Liver (tissue), 9 donors: ENCODE data around the gene GPHA2. TPM values are rescaled to one million over a fixed set of nuclear protein-coding genes. Genes with fewer than 3 reads are reported as not detected.

ENCODE experiments used
- DNase-seq: peaks from one replicate; pipeline ENCODE4 v3.0.0-alpha.2; 2017; ENCODE audit warnings: low spot score
- H3K27ac ChIP-seq, 2 donors: one replicate each; pipeline ENCODE4 v1.7.0; 2013; ENCODE audit warnings: inconsistent platforms in 2 of 2, low read length in 2 of 2, control low read depth in 1 of 2, low read depth in 1 of 2, mild to moderate bottlenecking in 1 of 2
- H3K27me3 ChIP-seq, 4 donors: one replicate each; pipeline versions ENCODE4 v1.6.1 to v1.7.0; 2013; ENCODE audit warnings: low read length in 3 of 4, inconsistent platforms in 1 of 4, mild to moderate bottlenecking in 1 of 4, moderate library complexity in 1 of 4; ENCODE audit not compliant: control insufficient read depth in 4 of 4, insufficient read depth in 4 of 4
- H3K36me3 ChIP-seq, 4 donors: one replicate each; pipeline versions ENCODE4 v1.6.1 to v1.7.0; 2013; ENCODE audit warnings: low read length in 3 of 4, mild to moderate bottlenecking in 3 of 4, low read depth in 1 of 4, moderate library complexity in 1 of 4; ENCODE audit not compliant: control insufficient read depth in 4 of 4, insufficient read depth in 3 of 4
- H3K4me1 ChIP-seq, 4 donors: one replicate each; pipeline versions ENCODE4 v1.6.1 to v1.7.0; 2013; ENCODE audit warnings: low read length in 3 of 4, mild to moderate bottlenecking in 3 of 4, moderate library complexity in 1 of 4; ENCODE audit not compliant: control insufficient read depth in 4 of 4, insufficient read depth in 4 of 4
- H3K4me3 ChIP-seq, 3 donors: one replicate each; pipeline versions ENCODE4 v1.6.1 to v1.7.0; 2013; ENCODE audit warnings: low read length in 3 of 3, control low read depth in 1 of 3, low read depth in 1 of 3, mild to moderate bottlenecking in 1 of 3
- H3K9ac ChIP-seq, 2 donors: one replicate each; pipeline ENCODE4 v1.7.0; 2013; ENCODE audit warnings: low read length in 2 of 2, mild to moderate bottlenecking in 2 of 2, moderate library complexity in 2 of 2, control low read depth in 1 of 2, low read depth in 1 of 2
- H3K9me3 ChIP-seq, 4 donors: one replicate each; pipeline versions ENCODE4 v1.6.1 to v1.7.0; 2013; ENCODE audit warnings: low read length in 3 of 4; ENCODE audit not compliant: control insufficient read depth in 4 of 4
- EGR1 ChIP-seq, 2 donors: IDR thresholded peaks; 2 replicates each; pipeline ENCODE4 v1.6.1; 2016 to 2018; ENCODE audit warnings: antibody characterized with exemption in 2 of 2, low read depth in 2 of 2
- FOXA1 ChIP-seq: IDR thresholded peaks from 2 replicates; pipeline ENCODE4 v1.6.1; 2016; ENCODE audit warnings: antibody characterized with exemption
- FOXA2 ChIP-seq: IDR thresholded peaks from 2 replicates; pipeline ENCODE4 v1.6.1; 2016; ENCODE audit warnings: antibody characterized with exemption
- GABPA ChIP-seq, 2 donors: IDR thresholded peaks in 1 of 2; conservative IDR thresholded peaks in 1 of 2; 2 replicates each; pipeline ENCODE4 v1.6.1; 2016; ENCODE audit warnings: antibody characterized with exemption in 2 of 2, mild to moderate bottlenecking in 1 of 2, moderate library complexity in 1 of 2
- HNF4A ChIP-seq, 2 donors: conservative IDR thresholded peaks; 2 replicates each; pipeline ENCODE4 v1.6.1; 2016; ENCODE audit warnings: antibody characterized with exemption in 2 of 2, mild to moderate bottlenecking in 2 of 2
- HNF4G ChIP-seq: IDR thresholded peaks from 2 replicates; pipeline ENCODE4 v1.6.1; 2016; ENCODE audit warnings: antibody characterized with exemption
- JUND ChIP-seq, 2 donors: IDR thresholded peaks; 2 replicates each; pipeline ENCODE4 v1.6.1; 2016; ENCODE audit warnings: antibody characterized with exemption in 2 of 2
- MAX ChIP-seq: IDR thresholded peaks from 2 replicates; pipeline ENCODE4 v1.6.1; 2016; ENCODE audit warnings: antibody characterized with exemption
- NR2F2 ChIP-seq: IDR thresholded peaks from 2 replicates; pipeline ENCODE4 v1.6.1; 2016; ENCODE audit warnings: antibody characterized with exemption
- RAD21 ChIP-seq, 2 donors: IDR thresholded peaks; 2 replicates each; pipeline ENCODE4 v1.6.1; 2016; ENCODE audit warnings: antibody characterized with exemption in 2 of 2, mild to moderate bottlenecking in 2 of 2
- RXRA ChIP-seq, 2 donors: IDR thresholded peaks; 2 replicates each; pipeline ENCODE4 v1.6.1; 2017 to 2018; ENCODE audit warnings: antibody characterized with exemption in 2 of 2, mild to moderate bottlenecking in 1 of 2
- SP1 ChIP-seq: IDR thresholded peaks from 2 replicates; pipeline ENCODE4 v1.6.1; 2018; ENCODE audit warnings: antibody characterized with exemption, mild to moderate bottlenecking
- TAF1 ChIP-seq: conservative IDR thresholded peaks from 2 replicates; pipeline ENCODE4 v1.6.1; 2016; ENCODE audit warnings: antibody characterized with exemption, mild to moderate bottlenecking
- YY1 ChIP-seq: IDR thresholded peaks from 2 replicates; pipeline ENCODE4 v1.6.1; 2016; ENCODE audit warnings: antibody characterized with exemption, mild to moderate bottlenecking
- WGBS: extraction: QIAGEN DNeasy Blood & Tissue Kit; methylation state at CpG from one replicate; pipeline ENCODE4 v1.1.7; 2013; 5-methylcytosine and 5-hydroxymethylcytosine counted together
- polyA plus RNA-seq, 2 donors: library from polyadenylated mRNA; stranded (reverse) in 1 of 2; unstranded in 1 of 2; fragments of 200-250 nt in 1 of 2; fragments of >200 nt in 1 of 2; fragmentation: Nextera tagmentation in 1 of 2; extraction: Ambion mirVana in 1 of 2; gene quantifications; one replicate each; pipeline versions ENCODE4 v1.2.1 to v1.2.3, GENCODE V29; 2013 to 2015
- total RNA-seq, 2 donors: library from RNA; depleted of rRNA; stranded (reverse); fragments of >200 nt; gene quantifications; one replicate each; pipeline ENCODE4 v1.2.3, GENCODE V29; 2014
- TF ChIP-seq, protein P1 (sequence below): fragments of 150-350 bp; IDR thresholded peaks from 2 replicates; pipeline ENCODE4 v1.5.1; 2017; ENCODE audit warnings: improper control_type of control experiment, low read depth, low read length; ENCODE audit not compliant: missing input control
- TF ChIP-seq, protein P2 (sequence below): IDR thresholded peaks from 2 replicates; pipeline ENCODE4 v1.6.1; 2016; ENCODE audit warnings: antibody characterized with exemption
- TF ChIP-seq, protein P3 (sequence below): IDR thresholded peaks from 2 replicates; pipeline ENCODE4 v1.6.1; 2016; ENCODE audit warnings: antibody characterized with exemption
- TF ChIP-seq, protein P4 (sequence below): IDR thresholded peaks from 2 replicates; pipeline ENCODE4 v1.6.1; 2016; ENCODE audit warnings: antibody characterized with exemption, mild to moderate bottlenecking
- donor health status: healthy.
- donor health status: healthy.
- donor health status: healthy.
- donor health status: healthy.
- donor health status: healthy.

GPHA2 gene
- total and polyA plus RNA-seq, 4 donors: not detected

GRCh38 chr11:64976651-64977050 lies 41.0 kb upstream of the GPHA2 start:
- no peak for TF ChIP-seq GABPA (IDR thresholded peaks at IDR 0.05 in 1 of 2, conservative IDR thresholded peaks at IDR 0.05 in 1 of 2)
- TF ChIP-seq RAD21 (IDR thresholded peaks at IDR 0.05): no peak
- TF ChIP-seq JUND (IDR thresholded peaks at IDR 0.05): no peak
- no peak for TF ChIP-seq TAF1
- TF ChIP-seq, protein P1, sequence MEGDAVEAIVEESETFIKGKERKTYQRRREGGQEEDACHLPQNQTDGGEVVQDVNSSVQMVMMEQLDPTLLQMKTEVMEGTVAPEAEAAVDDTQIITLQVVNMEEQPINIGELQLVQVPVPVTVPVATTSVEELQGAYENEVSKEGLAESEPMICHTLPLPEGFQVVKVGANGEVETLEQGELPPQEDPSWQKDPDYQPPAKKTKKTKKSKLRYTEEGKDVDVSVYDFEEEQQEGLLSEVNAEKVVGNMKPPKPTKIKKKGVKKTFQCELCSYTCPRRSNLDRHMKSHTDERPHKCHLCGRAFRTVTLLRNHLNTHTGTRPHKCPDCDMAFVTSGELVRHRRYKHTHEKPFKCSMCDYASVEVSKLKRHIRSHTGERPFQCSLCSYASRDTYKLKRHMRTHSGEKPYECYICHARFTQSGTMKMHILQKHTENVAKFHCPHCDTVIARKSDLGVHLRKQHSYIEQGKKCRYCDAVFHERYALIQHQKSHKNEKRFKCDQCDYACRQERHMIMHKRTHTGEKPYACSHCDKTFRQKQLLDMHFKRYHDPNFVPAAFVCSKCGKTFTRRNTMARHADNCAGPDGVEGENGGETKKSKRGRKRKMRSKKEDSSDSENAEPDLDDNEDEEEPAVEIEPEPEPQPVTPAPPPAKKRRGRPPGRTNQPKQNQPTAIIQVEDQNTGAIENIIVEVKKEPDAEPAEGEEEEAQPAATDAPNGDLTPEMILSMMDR: no peak
- TF ChIP-seq, protein P2, sequence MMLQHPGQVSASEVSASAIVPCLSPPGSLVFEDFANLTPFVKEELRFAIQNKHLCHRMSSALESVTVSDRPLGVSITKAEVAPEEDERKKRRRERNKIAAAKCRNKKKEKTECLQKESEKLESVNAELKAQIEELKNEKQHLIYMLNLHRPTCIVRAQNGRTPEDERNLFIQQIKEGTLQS: no peak
- TF ChIP-seq HNF4G: no peak
- TF ChIP-seq HNF4A (conservative IDR thresholded peaks at IDR 0.05): no peak
- TF ChIP-seq FOXA1: no peak
- no peak for TF ChIP-seq EGR1 (IDR thresholded peaks at IDR 0.05; ENCODE audit: low read depth in 2 of 2)
- no peak for TF ChIP-seq SP1
- TF ChIP-seq FOXA2: no peak
- TF ChIP-seq, protein P3, sequence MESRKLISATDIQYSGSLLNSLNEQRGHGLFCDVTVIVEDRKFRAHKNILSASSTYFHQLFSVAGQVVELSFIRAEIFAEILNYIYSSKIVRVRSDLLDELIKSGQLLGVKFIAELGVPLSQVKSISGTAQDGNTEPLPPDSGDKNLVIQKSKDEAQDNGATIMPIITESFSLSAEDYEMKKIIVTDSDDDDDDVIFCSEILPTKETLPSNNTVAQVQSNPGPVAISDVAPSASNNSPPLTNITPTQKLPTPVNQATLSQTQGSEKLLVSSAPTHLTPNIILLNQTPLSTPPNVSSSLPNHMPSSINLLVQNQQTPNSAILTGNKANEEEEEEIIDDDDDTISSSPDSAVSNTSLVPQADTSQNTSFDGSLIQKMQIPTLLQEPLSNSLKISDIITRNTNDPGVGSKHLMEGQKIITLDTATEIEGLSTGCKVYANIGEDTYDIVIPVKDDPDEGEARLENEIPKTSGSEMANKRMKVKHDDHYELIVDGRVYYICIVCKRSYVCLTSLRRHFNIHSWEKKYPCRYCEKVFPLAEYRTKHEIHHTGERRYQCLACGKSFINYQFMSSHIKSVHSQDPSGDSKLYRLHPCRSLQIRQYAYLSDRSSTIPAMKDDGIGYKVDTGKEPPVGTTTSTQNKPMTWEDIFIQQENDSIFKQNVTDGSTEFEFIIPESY: no peak
- TF ChIP-seq YY1: no peak
- TF ChIP-seq NR2F2: no peak
- TF ChIP-seq RXRA (IDR thresholded peaks at IDR 0.05): no peak
- TF ChIP-seq, protein P4, sequence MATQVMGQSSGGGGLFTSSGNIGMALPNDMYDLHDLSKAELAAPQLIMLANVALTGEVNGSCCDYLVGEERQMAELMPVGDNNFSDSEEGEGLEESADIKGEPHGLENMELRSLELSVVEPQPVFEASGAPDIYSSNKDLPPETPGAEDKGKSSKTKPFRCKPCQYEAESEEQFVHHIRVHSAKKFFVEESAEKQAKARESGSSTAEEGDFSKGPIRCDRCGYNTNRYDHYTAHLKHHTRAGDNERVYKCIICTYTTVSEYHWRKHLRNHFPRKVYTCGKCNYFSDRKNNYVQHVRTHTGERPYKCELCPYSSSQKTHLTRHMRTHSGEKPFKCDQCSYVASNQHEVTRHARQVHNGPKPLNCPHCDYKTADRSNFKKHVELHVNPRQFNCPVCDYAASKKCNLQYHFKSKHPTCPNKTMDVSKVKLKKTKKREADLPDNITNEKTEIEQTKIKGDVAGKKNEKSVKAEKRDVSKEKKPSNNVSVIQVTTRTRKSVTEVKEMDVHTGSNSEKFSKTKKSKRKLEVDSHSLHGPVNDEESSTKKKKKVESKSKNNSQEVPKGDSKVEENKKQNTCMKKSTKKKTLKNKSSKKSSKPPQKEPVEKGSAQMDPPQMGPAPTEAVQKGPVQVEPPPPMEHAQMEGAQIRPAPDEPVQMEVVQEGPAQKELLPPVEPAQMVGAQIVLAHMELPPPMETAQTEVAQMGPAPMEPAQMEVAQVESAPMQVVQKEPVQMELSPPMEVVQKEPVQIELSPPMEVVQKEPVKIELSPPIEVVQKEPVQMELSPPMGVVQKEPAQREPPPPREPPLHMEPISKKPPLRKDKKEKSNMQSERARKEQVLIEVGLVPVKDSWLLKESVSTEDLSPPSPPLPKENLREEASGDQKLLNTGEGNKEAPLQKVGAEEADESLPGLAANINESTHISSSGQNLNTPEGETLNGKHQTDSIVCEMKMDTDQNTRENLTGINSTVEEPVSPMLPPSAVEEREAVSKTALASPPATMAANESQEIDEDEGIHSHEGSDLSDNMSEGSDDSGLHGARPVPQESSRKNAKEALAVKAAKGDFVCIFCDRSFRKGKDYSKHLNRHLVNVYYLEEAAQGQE: no peak
- no peak for TF ChIP-seq MAX

More at GRCh38 chr11:64976651-64977050, 41.0 kb upstream of the GPHA2 start:
- WGBS: 82% methylated on average over 2 of the region's 2 CpGs
- Histone ChIP-seq H3K9ac (no peak overlapping the region), H3K4me1 (peaks cover 0 to 7% (median 3%) of the 10 kb centered on the region in 4 donors), H3K36me3 (no peaks in the 10 kb centered on the region), H3K27me3 (no peaks in the 10 kb centered on the region), H3K9me3 (no peaks in the 10 kb centered on the region), H3K27ac (no peak overlapping the region), H3K4me3 (no peak overlapping the region)
- DNase-seq: no peak
